NCI-H2171 treated with DMSO at 0.1 percent for 48 hours (cell line): ENCODE measurements around the gene MYL4.
"Not testable (repeated sequence)": the region's sequence is repeated elsewhere in the genome, so short reads cannot be mapped to it uniquely, and the experiment has no call there.

ENCODE experiments used
- DNase-seq: peaks from one replicate; lab custom pipeline; 2025; lab: John Stamatoyannopoulos, UW

MYL4 gene

GRCh38 chr17:47193931-47194511, 15.1 kb upstream of the MYL4 start:
- DNase-seq: no peak

- no peak for DNase-seq
Observed at GRCh38 chr17:47197821-47198220, 11.3 kb upstream of the MYL4 start.

GRCh38 chr17:47199627-47200324, 9.4 kb upstream of the MYL4 start:
- no peak for DNase-seq

- no peak for DNase-seq
Observed at GRCh38 chr17:47200325-47200664, 8.9 kb upstream of the MYL4 start.

- DNase-seq: no peak
Observed at GRCh38 chr17:47201166-47201565, 8.0 kb upstream of the MYL4 start.

- no peak for DNase-seq
Observed at GRCh38 chr17:47203984-47204721, 5.0 kb upstream of the MYL4 start.

- DNase-seq: peak; percentile 72
Observed at GRCh38 chr17:47204722-47205418, 4.3 kb upstream of the MYL4 start.

GRCh38 chr17:47205419-47205963, 3.7 kb upstream of the MYL4 start:
- DNase-seq: peak; percentile 89

- DNase-seq: no peak
Observed at GRCh38 chr17:47207143-47208067, 1.7 kb upstream of the MYL4 start.

- DNase-seq: no peak
Observed at GRCh38 chr17:47209499-47209898, 351 bp downstream of the MYL4 start.

GRCh38 chr17:47210105-47210504, 957 bp downstream of the MYL4 start:
- DNase-seq: no peak

GRCh38 chr17:47210779-47211178, 1.6 kb downstream of the MYL4 start:
- DNase-seq: no peak

- DNase-seq: no peak
Observed at GRCh38 chr17:47212458-47212857, 3.3 kb downstream of the MYL4 start.

GRCh38 chr17:47213540-47213939, 4.4 kb downstream of the MYL4 start:
- DNase-seq: no peak

- no peak for DNase-seq
Observed at GRCh38 chr17:47214931-47215330, 5.8 kb downstream of the MYL4 start.

- not testable (repeated sequence) for DNase-seq
Observed at GRCh38 chr17:47216821-47217220, 7.7 kb downstream of the MYL4 start.

- DNase-seq: not testable (repeated sequence)
Observed at GRCh38 chr17:47217279-47217678, 8.1 kb downstream of the MYL4 start.

- DNase-seq: peak; percentile 6
Observed at GRCh38 chr17:47218896-47219430, 9.8 kb downstream of the MYL4 start.

GRCh38 chr17:47219621-47220475, 10.7 kb downstream of the MYL4 start:
- no peak for DNase-seq

GRCh38 chr17:47220531-47220999, 11.4 kb downstream of the MYL4 start:
- DNase-seq: no peak
